D721Med (cell line): ENCODE data around the gene MED12.
A peak's percentile ranks its signal among the peaks of the same experiment; 100 is the strongest.

ENCODE experiments used
- DNase-seq: peaks from one replicate; pipeline ENCODE4 v3.0.0; 2011; ENCODE audit warnings: low spot score; ENCODE audit not compliant: insufficient read length
- FAIRE-seq: peaks from 2 replicates; lab custom pipeline; 2011; peaks lifted over from hg19 to GRCh38; lab: Jason Lieb, UNC
- TF ChIP-seq, protein P1 (sequence below): IDR thresholded peaks from 2 replicates; pipeline ENCODE4 v1.5.1; 2012; ENCODE audit warnings: mild to moderate bottlenecking, control low read depth; ENCODE audit not compliant: insufficient read depth; ENCODE audit errors: missing control alignments

MED12 gene

DNA sequence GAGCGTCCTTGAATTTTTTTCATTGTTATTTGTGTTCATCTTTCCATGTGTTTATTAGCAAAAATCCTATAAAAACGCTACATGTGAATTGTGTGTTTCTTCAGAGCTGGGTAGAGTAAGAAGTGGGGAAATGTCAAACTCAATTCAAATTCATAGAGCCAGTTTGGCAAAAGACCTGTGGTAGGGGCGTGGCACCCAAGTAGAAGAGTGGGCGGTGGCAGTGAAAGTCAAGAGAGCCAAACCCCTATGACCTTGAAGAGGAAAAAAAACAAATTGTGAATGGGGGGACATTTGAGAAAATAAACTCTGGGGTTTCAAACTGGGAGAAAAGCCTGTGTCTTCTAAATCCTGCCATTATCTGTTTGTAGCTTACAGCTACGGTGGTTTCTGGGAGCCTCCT, 27.1 kb upstream of the MED12 start:
- DNase-seq, result no peak
- FAIRE-seq, result no peak
- TF ChIP-seq, protein P1, sequence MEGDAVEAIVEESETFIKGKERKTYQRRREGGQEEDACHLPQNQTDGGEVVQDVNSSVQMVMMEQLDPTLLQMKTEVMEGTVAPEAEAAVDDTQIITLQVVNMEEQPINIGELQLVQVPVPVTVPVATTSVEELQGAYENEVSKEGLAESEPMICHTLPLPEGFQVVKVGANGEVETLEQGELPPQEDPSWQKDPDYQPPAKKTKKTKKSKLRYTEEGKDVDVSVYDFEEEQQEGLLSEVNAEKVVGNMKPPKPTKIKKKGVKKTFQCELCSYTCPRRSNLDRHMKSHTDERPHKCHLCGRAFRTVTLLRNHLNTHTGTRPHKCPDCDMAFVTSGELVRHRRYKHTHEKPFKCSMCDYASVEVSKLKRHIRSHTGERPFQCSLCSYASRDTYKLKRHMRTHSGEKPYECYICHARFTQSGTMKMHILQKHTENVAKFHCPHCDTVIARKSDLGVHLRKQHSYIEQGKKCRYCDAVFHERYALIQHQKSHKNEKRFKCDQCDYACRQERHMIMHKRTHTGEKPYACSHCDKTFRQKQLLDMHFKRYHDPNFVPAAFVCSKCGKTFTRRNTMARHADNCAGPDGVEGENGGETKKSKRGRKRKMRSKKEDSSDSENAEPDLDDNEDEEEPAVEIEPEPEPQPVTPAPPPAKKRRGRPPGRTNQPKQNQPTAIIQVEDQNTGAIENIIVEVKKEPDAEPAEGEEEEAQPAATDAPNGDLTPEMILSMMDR, result no peak

DNA sequence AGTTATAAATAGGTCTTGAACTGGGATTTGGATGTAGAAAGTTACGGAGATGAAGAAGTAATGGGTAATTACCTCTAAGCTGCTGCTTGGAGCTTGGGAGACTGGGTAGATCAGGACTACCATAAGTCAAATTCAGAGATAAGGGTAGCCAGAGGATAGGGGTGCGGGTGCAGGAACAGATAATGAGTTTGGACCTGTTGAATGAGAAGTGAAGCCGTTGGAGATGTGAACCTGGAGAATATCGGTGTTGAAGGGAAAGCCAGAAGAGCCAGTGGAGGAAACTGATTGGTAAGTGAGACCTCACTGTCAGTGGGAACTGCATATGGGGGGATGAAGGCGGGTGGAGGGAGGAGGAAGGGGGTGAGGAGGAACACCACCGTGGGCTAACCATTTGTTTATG, 23.4 kb upstream of the MED12 start:
- no peak for DNase-seq
- TF ChIP-seq, protein P1, result no peak
- no peak for FAIRE-seq

DNA sequence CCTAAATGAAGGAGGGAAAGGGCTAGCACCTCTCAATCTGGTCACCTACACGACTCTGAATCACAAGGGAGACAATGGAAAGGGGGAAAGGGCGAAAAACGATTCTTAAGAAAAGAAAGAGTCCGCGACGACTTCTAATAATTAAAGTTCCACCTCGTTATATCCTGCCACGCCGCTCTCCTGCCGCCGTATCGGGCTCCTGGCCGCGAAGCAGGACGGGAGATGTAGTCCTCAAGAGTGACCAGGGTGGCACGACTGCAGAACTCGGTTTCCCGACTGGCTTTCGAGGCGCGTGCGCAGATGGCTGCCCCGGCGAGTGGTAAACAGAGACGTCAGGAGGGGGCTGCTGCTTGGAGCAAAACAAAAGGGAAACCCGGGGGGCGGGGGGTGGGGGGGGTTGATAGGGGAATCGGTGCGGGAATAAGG, 22.8 kb upstream of the MED12 start, which contains the start of gene FOXO4:
Gene FOXO4, plus strand, starts transcription at position 297 of the 426 bp plus-strand sequence. CDS start 678 bp downstream, outside the sequence.
- TF ChIP-seq, protein P1, result no peak
- DNase-seq (peak; percentile 71), FAIRE-seq (no peak)

DNA sequence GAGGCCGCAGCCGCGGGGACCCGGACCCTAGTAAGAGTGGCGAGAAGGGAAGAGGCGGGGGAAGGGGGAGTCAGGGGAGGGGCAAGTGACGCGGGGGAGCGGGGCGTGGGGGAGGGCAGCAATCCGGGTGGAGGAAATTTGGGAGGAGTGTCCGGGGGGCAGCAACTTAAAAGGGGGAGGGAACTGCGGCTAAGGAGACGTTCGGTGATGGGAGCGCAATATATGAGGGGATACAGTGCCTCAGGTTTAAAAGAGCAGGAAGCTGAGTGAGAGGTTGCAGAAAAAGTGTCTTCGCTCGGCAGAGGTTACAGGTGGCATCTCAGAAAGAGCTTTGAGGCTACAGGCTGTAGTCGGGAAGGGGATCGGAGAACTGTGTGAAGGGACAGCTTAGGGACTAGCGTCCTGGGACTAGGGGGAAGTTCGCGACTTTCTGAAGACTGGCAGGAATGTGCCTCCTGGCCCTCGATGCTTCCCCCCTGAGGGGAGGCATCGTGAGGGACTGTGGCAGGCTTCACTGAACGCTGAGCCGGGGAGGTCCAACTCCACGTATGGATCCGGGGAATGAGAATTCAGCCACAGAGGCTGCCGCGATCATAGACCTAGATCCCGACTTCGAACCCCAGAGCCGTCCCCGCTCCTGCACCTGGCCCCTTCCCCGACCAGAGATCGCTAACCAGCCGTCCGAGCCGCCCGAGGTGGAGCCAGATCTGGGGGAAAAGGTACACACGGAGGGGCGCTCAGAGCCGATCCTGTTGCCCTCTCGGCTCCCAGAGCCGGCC, 22.2 kb upstream of the MED12 start:
- DNase-seq (peak; percentile 32), FAIRE-seq (no peak)
- TF ChIP-seq, protein P1, result no peak

DNA sequence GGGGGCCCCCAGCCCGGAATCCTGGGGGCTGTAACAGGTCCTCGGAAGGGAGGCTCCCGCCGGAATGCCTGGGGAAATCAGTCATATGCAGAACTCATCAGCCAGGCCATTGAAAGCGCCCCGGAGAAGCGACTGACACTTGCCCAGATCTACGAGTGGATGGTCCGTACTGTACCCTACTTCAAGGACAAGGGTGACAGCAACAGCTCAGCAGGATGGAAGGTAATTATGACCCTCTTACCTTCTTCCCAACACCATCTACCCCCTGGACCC, 21.7 kb upstream of the MED12 start:
- DNase-seq, result no peak
- FAIRE-seq, result no peak
- TF ChIP-seq, protein P1, result no peak

DNA sequence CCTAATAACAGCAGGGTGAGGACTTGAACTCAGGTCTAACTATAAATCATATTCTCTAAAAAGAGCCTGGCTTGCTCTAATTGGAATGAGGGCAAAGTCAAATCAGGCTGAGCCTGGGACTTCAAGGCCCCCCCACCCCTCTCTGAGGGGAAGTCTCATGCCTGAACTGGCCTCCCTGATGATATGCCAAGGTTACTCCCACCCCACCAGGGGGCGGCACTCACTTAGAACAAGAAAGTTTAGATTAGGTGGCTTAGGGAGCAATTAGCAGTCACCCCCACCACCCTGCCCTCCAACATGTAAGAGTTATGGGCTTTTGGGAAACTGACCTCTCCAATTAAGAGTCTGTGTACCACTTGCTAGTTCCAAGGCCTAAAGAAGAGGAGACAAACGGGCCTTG, 20.1 kb upstream of the MED12 start:
- no peak for DNase-seq
- TF ChIP-seq, protein P1, result peak; percentile 38
- no peak for FAIRE-seq

DNA sequence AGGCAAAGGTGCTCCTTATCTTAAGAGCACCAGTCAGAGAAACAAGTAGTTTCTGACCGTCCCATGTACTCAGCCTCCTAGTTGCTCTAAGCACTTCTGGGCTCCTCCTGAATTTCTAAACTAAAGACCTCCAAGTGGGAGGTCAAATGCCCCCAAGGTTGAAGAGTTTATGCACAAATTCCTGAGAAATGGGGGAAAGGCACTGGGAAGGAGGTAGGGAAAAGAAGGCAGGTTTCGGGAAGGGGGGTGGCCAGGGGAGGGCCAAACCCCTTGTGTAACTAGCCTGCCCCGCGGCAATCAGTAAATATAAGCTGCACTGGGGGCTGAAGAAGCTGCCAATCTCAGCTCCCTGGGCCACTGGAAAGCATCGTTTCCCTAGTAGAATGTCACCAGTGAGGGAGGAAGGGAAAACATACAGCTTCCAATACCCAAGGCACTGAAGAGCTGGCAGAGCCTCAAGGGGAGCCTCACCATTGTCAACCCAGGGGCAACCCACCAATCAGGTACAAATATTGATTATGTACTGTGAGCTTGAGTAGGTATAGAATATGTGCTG, 19.4 kb upstream of the MED12 start:
- no peak for DNase-seq
- FAIRE-seq, result no peak

More for the DNA sequence above, 19.4 kb upstream of the MED12 start:
- TF ChIP-seq, protein P1, result no peak
